ENCODE measurements around the gene TWSG1.

The TWSG1 gene

GRCh38 chr18:9334329-9334972, at the start of gene TWSG1:
Gene TWSG1, plus strand, starts transcription at chr18:9334773. Its CDS starts 2,457 bp downstream, at chr18:9337230.
- DNase-seq (ENCODE audit: low spot score) = peak; percentile 94

- DNase-seq (ENCODE audit: low spot score) = no peak
Observed at GRCh38 chr18:9285604-9286003, 49.0 kb upstream of the TWSG1 start.

- DNase-seq (ENCODE audit: low spot score) = no peak
Observed at GRCh38 chr18:9287036-9287435, 47.5 kb upstream of the TWSG1 start.

GRCh38 chr18:9289698-9290097, 44.9 kb upstream of the TWSG1 start:
- no peak for DNase-seq (ENCODE audit: low spot score)

- DNase-seq (ENCODE audit: low spot score) = no peak
Observed at GRCh38 chr18:9290156-9290555, 44.4 kb upstream of the TWSG1 start.

- DNase-seq (ENCODE audit: low spot score) = no peak
Observed at GRCh38 chr18:9292047-9292446, 42.5 kb upstream of the TWSG1 start.

- no peak for DNase-seq (ENCODE audit: low spot score)
Observed at GRCh38 chr18:9293948-9294347, 40.6 kb upstream of the TWSG1 start.

GRCh38 chr18:9296233-9297006, 38.2 kb upstream of the TWSG1 start:
- DNase-seq (ENCODE audit: low spot score) = no peak

GRCh38 chr18:9297007-9297393, 37.6 kb upstream of the TWSG1 start:
- DNase-seq (ENCODE audit: low spot score) = no peak

GRCh38 chr18:9304388-9305070, 30.0 kb upstream of the TWSG1 start:
- DNase-seq (ENCODE audit: low spot score) = no peak

GRCh38 chr18:9319333-9319732, 15.2 kb upstream of the TWSG1 start:
- DNase-seq (ENCODE audit: low spot score) = no peak

- DNase-seq (ENCODE audit: low spot score) = no peak
Observed at GRCh38 chr18:9321017-9321452, 13.5 kb upstream of the TWSG1 start.

GRCh38 chr18:9321736-9322135, 12.8 kb upstream of the TWSG1 start:
- DNase-seq (ENCODE audit: low spot score) = no peak

- no peak for DNase-seq (ENCODE audit: low spot score)
Observed at GRCh38 chr18:9322744-9323143, 11.8 kb upstream of the TWSG1 start.

- peak; percentile 14 for DNase-seq (ENCODE audit: low spot score)
Observed at GRCh38 chr18:9323750-9324445, 10.7 kb upstream of the TWSG1 start.

- DNase-seq (ENCODE audit: low spot score) = no peak
Observed at GRCh38 chr18:9325716-9326115, 8.9 kb upstream of the TWSG1 start.

- DNase-seq (ENCODE audit: low spot score) = no peak
Observed at GRCh38 chr18:9328776-9329175, 5.8 kb upstream of the TWSG1 start.

GRCh38 chr18:9329471-9329870, 5.1 kb upstream of the TWSG1 start:
- DNase-seq (ENCODE audit: low spot score) = no peak

- no peak for DNase-seq (ENCODE audit: low spot score)
Observed at GRCh38 chr18:9330419-9330818, 4.2 kb upstream of the TWSG1 start.

GRCh38 chr18:9333441-9334328, 888 bp upstream of the TWSG1 start:
- DNase-seq (ENCODE audit: low spot score) = no peak

GRCh38 chr18:9334973-9335696, 562 bp downstream of the TWSG1 start:
- peak; percentile 33 for DNase-seq (ENCODE audit: low spot score)

Data from Ammon's horn (tissue), 1 donor.